IPS DF 19.7 (cell line): ENCODE results near the gene SLCO3A1.

Source experiments
- DNase-seq: peaks from one replicate; pipeline ENCODE4 v3.0.0-alpha.2; 2013; ENCODE audit warnings: low read depth, low spot score

SLCO3A1 gene

GRCh38 chr15:92003515-92004067 is 150.1 kb downstream of the SLCO3A1 start:
- no peak for DNase-seq

DNA sequence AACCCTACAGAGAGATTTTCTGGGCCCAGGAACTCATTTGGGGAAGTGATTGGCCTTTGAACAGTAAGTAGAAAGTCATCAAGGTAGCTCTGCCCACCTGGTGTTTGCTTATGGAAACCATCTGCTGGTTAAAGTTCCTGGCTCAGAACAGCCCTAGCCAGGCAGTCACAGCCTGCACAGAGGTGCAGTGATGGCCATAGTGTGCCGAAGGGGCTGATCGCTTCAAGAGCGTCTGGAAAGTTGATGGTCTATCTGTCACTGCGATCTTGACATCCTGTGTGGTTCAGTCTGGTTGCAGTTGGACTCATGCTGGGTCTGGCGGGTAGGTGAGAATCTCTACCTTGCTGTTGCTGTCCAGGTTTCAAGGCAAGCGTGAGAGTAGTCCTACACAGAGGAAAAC is 151.6 kb downstream of the SLCO3A1 start:
- DNase-seq, result no peak

DNA sequence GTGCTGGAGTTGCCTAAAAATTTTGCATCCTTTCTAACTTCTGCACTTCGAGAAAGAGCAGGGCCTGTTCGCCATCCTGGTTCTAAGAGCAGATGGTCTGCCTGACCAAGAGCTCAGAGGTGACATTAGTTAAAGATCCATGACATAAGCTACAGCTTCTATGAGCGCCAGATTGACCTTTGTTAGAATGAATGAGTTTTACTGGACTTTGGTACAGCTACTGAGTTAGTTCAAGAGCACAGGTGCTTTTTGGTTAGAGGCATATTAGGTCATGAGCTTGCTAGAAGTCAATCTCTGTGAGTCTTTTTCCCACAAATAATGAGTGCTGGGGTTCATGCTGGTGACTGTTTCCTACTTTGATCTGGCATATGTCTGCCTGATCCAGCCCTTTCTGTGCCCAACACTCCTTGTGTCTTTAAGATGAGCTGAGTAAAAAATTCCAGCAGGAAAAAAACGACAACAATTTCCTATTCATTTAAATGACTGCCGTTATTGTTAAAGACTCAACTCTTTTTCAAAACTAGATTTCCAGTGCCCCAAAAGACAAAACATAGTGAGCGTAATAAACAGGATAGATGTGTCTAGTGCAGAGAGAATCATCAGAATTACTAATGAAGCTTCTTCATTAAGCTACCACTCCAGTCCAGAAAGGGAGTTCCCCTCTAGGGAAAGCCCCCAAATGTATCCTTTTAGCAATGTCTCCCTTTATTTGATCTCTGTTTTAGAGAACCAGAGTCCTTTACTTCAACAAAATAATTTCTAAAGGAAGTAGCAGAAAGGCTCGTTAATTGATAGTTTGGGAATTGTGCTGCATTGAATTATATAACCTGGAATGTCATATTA is 152.9 kb downstream of the SLCO3A1 start:
- DNase-seq, result no peak

DNA sequence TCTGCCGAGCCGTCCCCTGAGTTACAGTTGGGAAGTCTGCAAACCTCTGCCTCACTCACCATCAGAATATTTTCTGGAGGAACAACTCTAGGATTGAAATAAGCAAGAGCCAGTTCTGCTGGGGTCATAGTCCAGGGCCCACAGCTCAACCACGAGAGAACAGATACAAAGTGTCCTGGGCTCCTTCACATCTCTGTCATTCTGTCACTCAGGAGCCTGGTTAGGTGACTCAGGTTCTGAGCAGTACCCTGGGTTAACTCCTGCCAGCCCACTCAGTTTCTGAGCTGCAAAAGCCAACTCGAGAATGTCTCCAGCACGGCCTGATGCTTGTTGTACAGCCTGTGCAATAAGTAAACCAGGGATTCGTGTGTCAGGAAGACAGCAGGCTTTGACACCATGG is 155.7 kb downstream of the SLCO3A1 start:
- DNase-seq, result no peak

- DNase-seq, result no peak
Observed at GRCh38 chr15:92011611-92012367, 158.3 kb downstream of the SLCO3A1 start.

GRCh38 chr15:92012368-92012629 is 158.8 kb downstream of the SLCO3A1 start:
- DNase-seq, result no peak

DNA sequence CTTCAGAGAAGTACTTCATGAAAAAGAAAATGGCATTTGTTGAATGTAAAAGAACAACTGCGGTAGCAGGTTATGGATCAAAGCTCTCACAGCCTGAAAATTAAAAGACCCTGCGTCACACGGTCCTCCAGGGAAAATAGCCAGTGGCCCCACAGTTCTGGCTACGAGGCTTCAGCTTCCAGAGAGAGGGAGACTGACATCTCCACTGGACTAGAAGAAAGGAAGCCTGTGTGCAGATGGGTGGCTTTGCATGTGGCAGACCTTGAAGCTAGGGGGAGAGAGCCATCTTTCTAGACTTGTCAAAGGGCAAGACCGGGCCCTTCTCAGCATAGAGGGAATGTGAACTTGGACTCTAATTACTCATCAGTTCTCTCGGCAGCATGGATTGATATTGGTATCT is 159.4 kb downstream of the SLCO3A1 start:
- DNase-seq, result no peak

DNA sequence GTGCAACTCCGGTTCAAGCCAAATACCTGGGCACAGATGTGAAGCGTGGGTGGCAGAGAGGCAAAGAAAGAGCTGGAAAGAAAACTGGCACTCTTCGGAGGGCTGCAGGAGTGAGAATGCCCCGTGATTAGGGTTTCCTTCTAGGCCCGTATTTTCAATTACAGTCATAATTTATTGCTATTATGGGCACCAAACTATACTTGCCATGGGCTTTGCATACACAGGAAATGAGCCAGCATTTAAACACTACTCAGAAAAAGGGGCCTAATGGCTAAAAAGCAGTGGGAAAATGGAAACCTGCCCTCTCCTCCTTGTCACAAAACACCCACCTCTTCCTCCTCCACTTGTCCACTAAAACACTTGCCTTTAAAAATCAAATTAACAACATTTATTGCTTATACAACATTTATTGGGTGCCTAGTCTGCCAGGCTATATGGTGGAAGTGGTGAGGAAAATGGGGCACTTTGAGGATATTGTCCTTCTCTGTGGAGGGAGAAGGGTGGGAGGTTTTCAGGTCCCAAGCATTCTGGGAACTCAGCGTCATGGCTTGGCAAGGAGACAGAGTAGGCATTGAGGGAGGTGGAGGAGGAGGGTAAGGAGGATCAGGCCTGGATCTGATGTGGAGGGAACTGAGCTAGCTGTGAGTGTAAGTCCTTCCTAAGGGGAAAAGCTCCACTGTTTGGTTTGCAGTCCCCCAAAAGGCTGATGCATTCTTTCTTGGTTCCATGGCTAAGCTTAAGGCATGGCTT is 160.9 kb downstream of the SLCO3A1 start:
- no peak for DNase-seq

DNA sequence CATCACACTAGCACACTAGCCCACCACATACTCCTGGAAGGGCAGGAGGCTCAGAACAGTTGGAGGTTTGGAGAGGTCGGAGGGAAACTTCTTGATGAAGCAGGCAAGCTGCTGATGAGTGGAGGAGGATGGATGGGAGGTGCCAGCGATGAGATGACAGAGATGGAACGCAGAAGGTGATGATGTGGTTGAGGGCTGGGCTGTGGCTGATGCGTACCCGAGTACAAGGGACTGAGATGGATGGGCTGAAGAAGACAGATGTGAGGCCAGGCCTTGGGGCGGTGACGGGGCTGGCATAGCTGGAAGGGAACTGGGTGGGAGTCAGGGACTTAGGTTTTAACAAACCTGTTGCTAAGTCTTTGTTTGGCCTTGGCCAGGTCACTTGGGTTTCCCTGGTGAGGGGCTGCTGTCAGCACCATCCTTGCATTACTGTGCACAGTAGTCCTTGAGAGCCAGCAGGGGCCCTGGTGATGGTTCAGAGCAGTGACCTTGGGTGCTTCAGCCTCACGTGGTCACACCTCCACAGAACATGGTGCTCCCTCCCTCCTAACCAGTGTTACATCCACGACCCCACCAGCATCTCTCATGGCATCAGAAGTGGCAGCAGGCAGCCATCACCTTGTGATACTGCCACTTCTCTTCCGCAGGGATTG is 164.5 kb downstream of the SLCO3A1 start:
- no peak for DNase-seq

DNA sequence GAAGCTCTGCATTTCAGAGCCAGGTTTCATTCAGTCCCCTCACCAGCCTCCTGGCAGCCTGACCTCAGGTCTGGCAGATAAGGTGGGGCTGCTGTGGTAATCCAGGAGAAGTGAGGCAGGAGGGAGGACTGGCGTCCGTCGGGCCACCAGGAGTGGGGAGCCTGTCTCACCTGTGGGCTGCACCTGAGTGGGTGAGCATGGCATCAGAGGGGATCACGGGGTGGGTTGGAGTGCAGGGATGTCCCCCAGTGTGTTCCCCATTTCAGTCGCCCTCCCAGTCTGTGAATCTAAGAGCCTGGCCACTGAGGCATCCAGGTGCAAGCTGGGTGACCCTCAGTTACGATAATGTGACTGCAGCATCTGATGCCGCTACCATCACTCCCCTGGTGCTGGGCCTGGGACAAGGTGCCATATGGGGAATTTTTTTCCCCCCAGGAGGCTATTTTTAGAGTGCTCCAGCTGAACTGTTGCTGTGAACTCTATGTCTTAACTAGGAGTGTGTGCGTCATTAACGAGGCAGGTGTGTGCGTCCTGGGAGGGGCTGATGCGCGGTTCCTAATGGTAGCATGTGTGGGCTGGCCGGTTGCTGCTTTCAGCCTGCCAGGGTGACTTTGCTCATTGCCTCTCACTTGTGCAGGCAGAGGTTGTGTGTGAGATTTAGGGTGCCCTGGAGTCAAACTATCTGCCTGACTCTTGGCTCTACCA is 165.2 kb downstream of the SLCO3A1 start:
- no peak for DNase-seq

- DNase-seq, result no peak
Observed at GRCh38 chr15:92019706-92020105, 166.2 kb downstream of the SLCO3A1 start.

DNA sequence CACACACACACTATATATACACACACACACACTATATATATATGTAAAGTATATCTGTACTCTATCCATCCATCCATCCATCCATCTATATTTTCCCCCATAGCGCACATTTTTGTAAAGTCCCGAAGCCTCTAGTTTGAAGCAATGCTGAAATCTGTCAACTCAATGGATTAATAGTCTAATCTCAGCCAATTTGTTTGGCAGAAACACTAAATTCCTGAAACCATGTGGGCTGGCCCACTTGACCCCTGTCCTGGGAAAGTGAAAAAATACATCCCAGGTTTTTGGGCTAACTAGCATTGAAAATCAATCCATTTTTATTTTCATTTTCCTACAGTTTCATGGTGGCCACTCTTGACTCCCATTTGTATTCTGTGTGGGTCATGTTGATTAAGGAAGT is 166.7 kb downstream of the SLCO3A1 start:
- no peak for DNase-seq

DNA sequence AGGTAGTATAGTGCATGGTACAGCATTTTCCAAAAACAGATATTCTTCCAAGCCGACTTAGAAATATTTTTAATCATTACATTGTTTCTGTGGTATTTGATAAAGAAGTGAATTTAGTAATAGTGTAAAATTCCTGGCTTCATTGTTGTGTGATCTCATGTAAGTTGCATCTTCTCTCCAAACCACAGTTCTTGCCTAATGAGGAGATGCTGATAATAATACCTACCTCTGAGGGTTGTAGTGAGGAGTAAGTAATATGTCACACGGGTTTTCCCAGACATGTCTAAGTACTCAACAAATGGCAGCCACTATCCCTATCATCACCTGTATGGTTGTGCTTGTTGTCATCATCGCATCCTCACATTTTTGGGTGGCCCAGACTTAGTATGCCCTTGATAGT is 167.3 kb downstream of the SLCO3A1 start:
- DNase-seq, result no peak

GRCh38 chr15:92021792-92022191 is 168.3 kb downstream of the SLCO3A1 start:
- DNase-seq, result no peak

GRCh38 chr15:92023965-92024364 is 170.5 kb downstream of the SLCO3A1 start:
- DNase-seq, result no peak

DNA sequence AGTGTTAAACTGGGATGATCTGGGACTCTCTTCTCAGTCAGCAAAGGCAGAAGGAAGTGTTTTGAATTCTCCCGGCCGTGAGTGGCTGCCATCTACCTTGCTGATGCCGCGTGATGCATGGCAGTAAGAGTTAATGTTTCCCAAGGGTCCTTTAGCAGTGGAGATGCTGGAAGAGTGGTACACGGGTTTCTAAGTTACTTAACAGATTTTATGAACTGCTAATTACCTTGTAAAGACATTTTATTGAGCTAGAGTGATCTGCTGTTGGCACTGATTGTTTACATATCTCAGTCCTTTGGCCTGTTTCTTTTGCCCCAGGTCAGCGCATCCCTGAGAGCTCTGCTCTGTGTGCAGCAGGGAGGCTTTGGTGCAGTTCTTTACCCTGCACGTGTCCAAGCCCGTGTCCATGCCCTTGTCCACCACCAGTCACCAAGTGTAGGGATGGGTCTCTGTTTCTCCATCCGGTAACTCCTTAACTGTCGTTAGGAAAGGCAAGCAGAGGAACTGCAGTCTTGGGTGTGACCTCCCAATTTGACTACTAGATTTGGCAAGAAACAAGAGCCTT is 172.3 kb downstream of the SLCO3A1 start:
- no peak for DNase-seq

GRCh38 chr15:92028389-92028724 is 174.8 kb downstream of the SLCO3A1 start:
- no peak for DNase-seq

GRCh38 chr15:92029767-92030166 is 176.3 kb downstream of the SLCO3A1 start:
- no peak for DNase-seq

GRCh38 chr15:92033314-92033713 is 179.8 kb downstream of the SLCO3A1 start:
- DNase-seq, result no peak

GRCh38 chr15:92033723-92034122 is 180.2 kb downstream of the SLCO3A1 start:
- DNase-seq, result no peak

- no peak for DNase-seq
Observed at GRCh38 chr15:92034227-92034626, 180.7 kb downstream of the SLCO3A1 start.
